HL-60 (cell line): ENCODE results near the gene GPR34.
"Not testable (repeated sequence)": the region's sequence is repeated elsewhere in the genome, so short reads cannot be mapped to it uniquely, and the experiment has no call there.

Experiments used
- DNase-seq, 2 experiments: peaks; one replicate each; pipeline ENCODE4 v3.0.0-alpha.2; 2010 to 2020; ENCODE audit warnings: low read depth in 1 of 2, low spot score in 1 of 2
- H3K27ac ChIP-seq: fragments of 250-450 bp; sonication (Bioruptor Pico); replicated peaks from 2 replicates; pipeline ENCODE4 v1.5.1; 2020; ENCODE audit warnings: mild to moderate bottlenecking, moderate library complexity
- H3K27me3 ChIP-seq: fragments of 250-450 bp; sonication (Bioruptor Pico); 2 replicates; pipeline ENCODE4 v1.5.1; 2021; ENCODE audit warnings: mild to moderate bottlenecking, moderate library complexity; ENCODE audit not compliant: insufficient read depth, poor library complexity, severe bottlenecking
- H3K4me3 ChIP-seq: replicated peaks from 2 replicates; pipeline ENCODE4 v1.5.1; 2011; ENCODE audit warnings: mild to moderate bottlenecking, control low read depth, low read length; ENCODE audit not compliant: insufficient read depth
- CTCF ChIP-seq: IDR thresholded peaks from one replicate; pipeline ENCODE4 v1.5.1; 2011; ENCODE audit warnings: low read length, control low read depth, inconsistent platforms; ENCODE audit not compliant: insufficient read depth
- GABPA ChIP-seq: IDR thresholded peaks from 2 replicates; pipeline ENCODE4 v1.6.1; 2012; ENCODE audit warnings: low read depth
- POLR2AphosphoS5 ChIP-seq: IDR thresholded peaks from 2 replicates; pipeline ENCODE4 v1.6.1; 2012; ENCODE audit warnings: low read depth
- SPI1 ChIP-seq: IDR thresholded peaks from 2 replicates; pipeline ENCODE4 v1.6.1; 2012; ENCODE audit warnings: low read depth, mild to moderate bottlenecking, borderline replicate concordance
- TF ChIP-seq, protein P1 (sequence below): IDR thresholded peaks from 2 replicates; pipeline ENCODE4 v1.6.1; 2012; ENCODE audit warnings: low read depth; ENCODE audit not compliant: insufficient replicate concordance

Gene GPR34

GRCh38 chrX:41672643-41673042 is 16.1 kb upstream of the GPR34 start:
- Histone ChIP-seq H3K27me3 (no peaks in the 10 kb centered on the region), H3K27ac (no peak overlapping the region), H3K4me3 (no peak overlapping the region)
- DNase-seq: no peak
- TF ChIP-seq SPI1 (no peak), GABPA (no peak), CTCF (no peak), POLR2AphosphoS5 (no peak)
- TF ChIP-seq, protein P1, sequence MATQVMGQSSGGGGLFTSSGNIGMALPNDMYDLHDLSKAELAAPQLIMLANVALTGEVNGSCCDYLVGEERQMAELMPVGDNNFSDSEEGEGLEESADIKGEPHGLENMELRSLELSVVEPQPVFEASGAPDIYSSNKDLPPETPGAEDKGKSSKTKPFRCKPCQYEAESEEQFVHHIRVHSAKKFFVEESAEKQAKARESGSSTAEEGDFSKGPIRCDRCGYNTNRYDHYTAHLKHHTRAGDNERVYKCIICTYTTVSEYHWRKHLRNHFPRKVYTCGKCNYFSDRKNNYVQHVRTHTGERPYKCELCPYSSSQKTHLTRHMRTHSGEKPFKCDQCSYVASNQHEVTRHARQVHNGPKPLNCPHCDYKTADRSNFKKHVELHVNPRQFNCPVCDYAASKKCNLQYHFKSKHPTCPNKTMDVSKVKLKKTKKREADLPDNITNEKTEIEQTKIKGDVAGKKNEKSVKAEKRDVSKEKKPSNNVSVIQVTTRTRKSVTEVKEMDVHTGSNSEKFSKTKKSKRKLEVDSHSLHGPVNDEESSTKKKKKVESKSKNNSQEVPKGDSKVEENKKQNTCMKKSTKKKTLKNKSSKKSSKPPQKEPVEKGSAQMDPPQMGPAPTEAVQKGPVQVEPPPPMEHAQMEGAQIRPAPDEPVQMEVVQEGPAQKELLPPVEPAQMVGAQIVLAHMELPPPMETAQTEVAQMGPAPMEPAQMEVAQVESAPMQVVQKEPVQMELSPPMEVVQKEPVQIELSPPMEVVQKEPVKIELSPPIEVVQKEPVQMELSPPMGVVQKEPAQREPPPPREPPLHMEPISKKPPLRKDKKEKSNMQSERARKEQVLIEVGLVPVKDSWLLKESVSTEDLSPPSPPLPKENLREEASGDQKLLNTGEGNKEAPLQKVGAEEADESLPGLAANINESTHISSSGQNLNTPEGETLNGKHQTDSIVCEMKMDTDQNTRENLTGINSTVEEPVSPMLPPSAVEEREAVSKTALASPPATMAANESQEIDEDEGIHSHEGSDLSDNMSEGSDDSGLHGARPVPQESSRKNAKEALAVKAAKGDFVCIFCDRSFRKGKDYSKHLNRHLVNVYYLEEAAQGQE: no peak

DNA sequence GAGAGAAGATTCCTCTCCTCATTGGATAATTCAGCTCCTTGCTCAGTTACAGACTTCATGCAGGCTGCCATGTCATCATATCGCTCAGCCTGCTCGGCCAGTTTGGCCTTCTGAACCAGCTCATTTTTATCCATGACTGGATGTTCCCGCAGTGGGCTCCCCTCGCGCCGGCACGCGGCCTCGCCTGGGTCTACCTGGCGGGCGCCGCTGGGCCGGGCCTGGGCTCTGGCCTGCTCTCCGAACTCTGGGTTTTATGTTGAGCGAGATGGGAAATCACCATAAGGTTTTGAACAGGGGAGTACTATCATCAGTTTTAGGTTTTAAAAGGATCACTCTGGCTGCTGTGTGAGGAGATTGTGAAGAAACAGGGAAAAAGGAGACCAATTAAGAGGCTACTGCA is 12.4 kb upstream of the GPR34 start:
- H3K27ac ChIP-seq, H3K4me3 ChIP-seq, H3K27me3 ChIP-seq, DNase-seq: not testable (repeated sequence)

GRCh38 chrX:41677183-41678060 is 11.4 kb upstream of the GPR34 start:
- DNase-seq: no peak
- no peaks in the 10 kb centered on the region for H3K27me3 ChIP-seq
- TF ChIP-seq GABPA (no peak), SPI1 (no peak), POLR2AphosphoS5 (no peak), CTCF (no peak)
- TF ChIP-seq, protein P1: no peak
- no peak overlapping the region for H3K4me3 ChIP-seq
- no peak overlapping the region for H3K27ac ChIP-seq

- H3K27me3 ChIP-seq: no peaks in the 10 kb centered on the region
- no peak overlapping the region for H3K4me3 ChIP-seq
- no peak overlapping the region for H3K27ac ChIP-seq
- no peak for DNase-seq
- TF ChIP-seq GABPA (no peak), POLR2AphosphoS5 (no peak), CTCF (no peak), SPI1 (no peak)
- TF ChIP-seq, protein P1: no peak
Observed at GRCh38 chrX:41684138-41684537, 4.6 kb upstream of the GPR34 start.
